Measurements from ENCODE around the gene DMRT1. TPM values are rescaled to one million over a fixed set of nuclear protein-coding genes. Genes with fewer than 3 reads are reported as not detected.
"Not testable (repeated sequence)": the region's sequence is repeated elsewhere in the genome, so short reads cannot be mapped to it uniquely, and the experiment has no call there.

The DMRT1 gene
- total RNA-seq, 1 donor from 2014 or later = not detected

DNA sequence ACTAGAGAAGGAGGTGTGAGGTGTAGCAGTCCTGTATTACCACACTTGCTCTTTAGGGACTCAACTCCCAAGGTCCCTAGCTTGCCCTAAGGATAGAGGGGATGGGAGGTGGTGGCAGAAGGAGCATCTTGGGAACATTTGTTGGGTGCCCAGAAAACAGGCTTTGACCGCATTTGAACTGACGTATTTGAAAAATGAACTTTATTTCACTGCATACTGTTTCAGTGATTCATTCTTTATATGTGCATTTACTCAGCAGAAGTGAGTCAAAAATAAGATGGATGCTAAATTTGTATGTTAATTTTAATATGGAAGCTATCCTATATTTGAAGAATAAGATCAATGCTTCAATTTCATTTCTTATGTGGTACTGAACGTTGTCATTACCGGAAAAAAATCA lies 153.7 kb downstream of the DMRT1 start:
- Histone ChIP-seq H3K27me3 (ENCODE audit: low read depth) (no peaks in the 10 kb centered on the region), H3K9me3 (no peaks in the 10 kb centered on the region), H3K4me3 (no peak overlapping the region), H3K27ac (no peak overlapping the region), H3K4me1 (no peaks in the 10 kb centered on the region), H3K36me3 (no peaks in the 10 kb centered on the region)
- ATAC-seq (no peak), DNase-seq (no peak)
- intact Hi-C loops (cut with DNase I) = no loop called here
- TF ChIP-seq, protein P1, sequence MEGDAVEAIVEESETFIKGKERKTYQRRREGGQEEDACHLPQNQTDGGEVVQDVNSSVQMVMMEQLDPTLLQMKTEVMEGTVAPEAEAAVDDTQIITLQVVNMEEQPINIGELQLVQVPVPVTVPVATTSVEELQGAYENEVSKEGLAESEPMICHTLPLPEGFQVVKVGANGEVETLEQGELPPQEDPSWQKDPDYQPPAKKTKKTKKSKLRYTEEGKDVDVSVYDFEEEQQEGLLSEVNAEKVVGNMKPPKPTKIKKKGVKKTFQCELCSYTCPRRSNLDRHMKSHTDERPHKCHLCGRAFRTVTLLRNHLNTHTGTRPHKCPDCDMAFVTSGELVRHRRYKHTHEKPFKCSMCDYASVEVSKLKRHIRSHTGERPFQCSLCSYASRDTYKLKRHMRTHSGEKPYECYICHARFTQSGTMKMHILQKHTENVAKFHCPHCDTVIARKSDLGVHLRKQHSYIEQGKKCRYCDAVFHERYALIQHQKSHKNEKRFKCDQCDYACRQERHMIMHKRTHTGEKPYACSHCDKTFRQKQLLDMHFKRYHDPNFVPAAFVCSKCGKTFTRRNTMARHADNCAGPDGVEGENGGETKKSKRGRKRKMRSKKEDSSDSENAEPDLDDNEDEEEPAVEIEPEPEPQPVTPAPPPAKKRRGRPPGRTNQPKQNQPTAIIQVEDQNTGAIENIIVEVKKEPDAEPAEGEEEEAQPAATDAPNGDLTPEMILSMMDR (IDR thresholded peaks at IDR 0.05) = no peak

DNA sequence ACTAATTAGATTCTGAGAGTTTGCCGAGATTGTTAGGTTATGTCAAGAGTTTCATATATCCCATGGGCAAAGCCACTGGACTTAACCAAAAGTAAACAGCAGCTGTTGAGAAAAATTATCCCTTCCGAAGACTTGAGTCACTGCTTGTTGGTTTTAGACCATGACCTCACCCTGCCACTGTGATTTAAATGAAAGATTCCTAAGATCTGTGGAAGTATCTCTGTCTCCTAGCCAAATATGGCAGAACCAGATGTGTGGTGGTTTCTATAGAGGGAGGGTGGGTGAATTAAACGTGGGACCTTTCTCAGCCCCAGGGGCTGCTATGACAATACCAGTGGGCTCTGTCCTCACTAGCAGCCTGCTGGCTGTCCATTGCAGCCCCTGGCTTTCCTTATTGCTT lies 154.3 kb downstream of the DMRT1 start:
- Histone ChIP-seq H3K27ac (no peak overlapping the region), H3K9me3 (no peaks in the 10 kb centered on the region), H3K4me3 (no peak overlapping the region), H3K36me3 (no peaks in the 10 kb centered on the region), H3K4me1 (no peaks in the 10 kb centered on the region), H3K27me3 (ENCODE audit: low read depth) (no peaks in the 10 kb centered on the region)
- ATAC-seq (no peak), DNase-seq (no peak)
- intact Hi-C loops (cut with DNase I) = no loop called here
- TF ChIP-seq, protein P1 (IDR thresholded peaks at IDR 0.05) = no peak

DNA sequence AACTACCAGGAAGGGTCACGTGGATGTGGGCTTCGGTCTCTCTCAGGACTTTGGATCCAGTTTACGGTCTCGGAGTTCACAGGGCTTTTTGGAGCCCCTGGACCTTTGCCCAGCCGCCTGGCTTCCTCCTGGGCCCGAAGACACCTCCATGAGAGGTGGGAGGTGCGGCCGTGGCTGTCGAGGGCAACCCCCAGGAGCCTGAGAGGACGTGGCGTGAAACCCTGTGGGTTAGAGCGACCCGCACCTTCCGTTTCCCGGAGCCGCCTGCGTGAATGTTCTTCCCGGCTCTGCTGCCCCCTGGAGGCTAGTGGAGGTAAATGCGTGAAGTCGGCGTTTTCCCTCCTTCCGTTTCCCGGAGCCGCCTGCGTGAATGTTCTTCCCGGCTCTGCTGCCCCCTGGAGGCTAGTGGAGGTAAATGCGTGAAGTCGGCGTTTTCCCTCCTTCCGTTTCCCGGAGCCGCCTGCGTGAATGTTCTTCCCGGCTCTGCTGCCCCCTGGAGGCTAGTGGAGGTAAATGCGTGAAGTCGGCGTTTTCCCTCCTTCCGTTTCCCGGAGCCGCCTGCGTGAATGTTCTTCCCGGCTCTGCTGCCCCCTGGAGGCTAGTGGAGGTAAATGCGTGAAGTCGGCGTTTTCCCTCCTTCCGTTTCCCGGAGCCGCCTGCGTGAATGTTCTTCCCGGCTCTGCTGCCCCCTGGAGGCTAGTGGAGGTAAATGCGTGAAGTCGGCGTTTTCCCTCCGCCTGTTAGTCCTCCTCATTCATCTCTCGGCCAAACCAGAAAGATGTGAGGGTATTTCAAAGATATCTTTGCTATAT lies 157.0 kb downstream of the DMRT1 start:
- H3K4me3 ChIP-seq; H3K4me1 ChIP-seq; H3K27me3 ChIP-seq (ENCODE audit: low read depth); H3K9me3 ChIP-seq; intact Hi-C loops (cut with DNase I); H3K27ac ChIP-seq; H3K36me3 ChIP-seq; DNase-seq: not testable (repeated sequence)
- TF ChIP-seq, protein P1 (IDR thresholded peaks at IDR 0.05) = peak; percentile 28
- ATAC-seq = peak in 1 of 2 donors; percentile 25

DNA sequence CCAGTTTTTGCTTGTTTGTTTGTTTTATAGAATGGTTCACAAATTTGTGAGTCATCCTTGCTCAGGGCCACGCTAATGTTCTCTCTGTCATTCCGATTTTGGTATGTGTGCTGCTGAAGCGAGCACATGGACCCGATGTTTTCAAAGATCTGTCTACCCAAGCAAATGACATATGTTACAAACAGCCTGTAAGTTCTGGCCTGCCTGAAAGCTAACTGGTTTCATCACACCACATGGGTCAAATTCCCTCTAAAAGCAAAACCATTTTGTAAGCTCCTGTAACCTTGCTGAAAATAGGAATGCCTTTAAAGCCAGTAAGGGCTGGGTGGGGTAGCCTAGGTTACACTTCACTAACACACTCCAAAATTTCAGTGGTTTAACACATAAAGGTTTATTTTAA lies 160.3 kb downstream of the DMRT1 start:
- Histone ChIP-seq H3K4me3 (no peak overlapping the region), H3K27ac (no peak overlapping the region), H3K27me3 (ENCODE audit: low read depth) (no peaks in the 10 kb centered on the region), H3K9me3 (no peaks in the 10 kb centered on the region), H3K4me1 (peaks cover 4% of the 10 kb centered on the region), H3K36me3 (no peaks in the 10 kb centered on the region)
- DNase-seq (no peak), ATAC-seq (no peak)
- intact Hi-C loops (cut with DNase I) = no loop called here
- TF ChIP-seq, protein P1 (IDR thresholded peaks at IDR 0.05) = no peak

DNA sequence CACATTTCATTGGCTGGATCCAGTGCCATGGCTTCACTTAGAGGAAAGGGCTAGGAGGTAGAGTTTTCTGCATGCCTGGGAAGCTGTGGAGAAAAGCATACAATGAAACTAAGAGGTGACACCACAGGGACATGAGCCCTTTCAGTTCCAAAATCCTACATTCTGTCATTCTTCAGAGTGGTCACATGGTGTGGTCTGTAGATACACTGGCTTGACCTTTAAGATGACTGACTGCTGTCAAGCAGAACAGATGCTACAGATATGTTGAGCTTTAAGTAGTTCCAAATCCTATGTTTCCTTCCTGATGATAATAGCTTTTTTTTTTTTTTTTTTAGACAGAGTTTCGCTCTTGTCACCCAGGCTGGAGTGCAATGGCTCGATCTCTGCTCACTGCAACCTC lies 161.2 kb downstream of the DMRT1 start:
- Histone ChIP-seq H3K27ac (no peak overlapping the region), H3K36me3 (no peaks in the 10 kb centered on the region), H3K4me1 (peaks cover 4% of the 10 kb centered on the region), H3K27me3 (ENCODE audit: low read depth) (no peaks in the 10 kb centered on the region), H3K4me3 (no peak overlapping the region), H3K9me3 (no peaks in the 10 kb centered on the region)
- DNase-seq = no peak
- ATAC-seq = no peak
- TF ChIP-seq, protein P1 (IDR thresholded peaks at IDR 0.05) = no peak
- intact Hi-C loops (cut with DNase I) = no loop called here

All from lower lobe of right lung (tissue), 2 donors.